ENCODE measurements around the gene PCSK6. TPM values are rescaled to one million over a fixed set of nuclear protein-coding genes. Genes with fewer than 3 reads are reported as not detected.
A peak's percentile ranks its signal among the peaks of the same experiment; 100 is the strongest.

Gene PCSK6
- total RNA-seq, 1 donor from 2014 or later = 5.4 TPM

GRCh38 chr15:101531170-101531569 lies 41.7 kb upstream of the PCSK6 start:
- Mint-ChIP-seq H3K4me1 (peaks cover 13% of the 10 kb centered on the region), H3K36me3 (ENCODE audit: low read depth) (no peaks in the 10 kb centered on the region), H3K27ac (ENCODE audit: unreplicated experiment) (no peak overlapping the region), H3K4me3 (no peak overlapping the region), H3K27me3 (ENCODE audit: low read depth) (peaks cover 22% of the 10 kb centered on the region), H3K9me3 (no peaks in the 10 kb centered on the region)
- DNase-seq (ENCODE audit: low read depth, low spot score) = no peak
- TF ChIP-seq, protein P1, sequence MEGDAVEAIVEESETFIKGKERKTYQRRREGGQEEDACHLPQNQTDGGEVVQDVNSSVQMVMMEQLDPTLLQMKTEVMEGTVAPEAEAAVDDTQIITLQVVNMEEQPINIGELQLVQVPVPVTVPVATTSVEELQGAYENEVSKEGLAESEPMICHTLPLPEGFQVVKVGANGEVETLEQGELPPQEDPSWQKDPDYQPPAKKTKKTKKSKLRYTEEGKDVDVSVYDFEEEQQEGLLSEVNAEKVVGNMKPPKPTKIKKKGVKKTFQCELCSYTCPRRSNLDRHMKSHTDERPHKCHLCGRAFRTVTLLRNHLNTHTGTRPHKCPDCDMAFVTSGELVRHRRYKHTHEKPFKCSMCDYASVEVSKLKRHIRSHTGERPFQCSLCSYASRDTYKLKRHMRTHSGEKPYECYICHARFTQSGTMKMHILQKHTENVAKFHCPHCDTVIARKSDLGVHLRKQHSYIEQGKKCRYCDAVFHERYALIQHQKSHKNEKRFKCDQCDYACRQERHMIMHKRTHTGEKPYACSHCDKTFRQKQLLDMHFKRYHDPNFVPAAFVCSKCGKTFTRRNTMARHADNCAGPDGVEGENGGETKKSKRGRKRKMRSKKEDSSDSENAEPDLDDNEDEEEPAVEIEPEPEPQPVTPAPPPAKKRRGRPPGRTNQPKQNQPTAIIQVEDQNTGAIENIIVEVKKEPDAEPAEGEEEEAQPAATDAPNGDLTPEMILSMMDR (conservative IDR thresholded peaks at IDR 0.05) = no peak

- no peak for DNase-seq (ENCODE audit: low read depth, low spot score)
- peaks cover 17% of the 10 kb centered on the region for H3K27me3 Mint-ChIP-seq (ENCODE audit: low read depth)
- no peak overlapping the region for H3K4me3 Mint-ChIP-seq
- TF ChIP-seq, protein P1 (conservative IDR thresholded peaks at IDR 0.05) = no peak
- H3K36me3 Mint-ChIP-seq (ENCODE audit: low read depth) = no peaks in the 10 kb centered on the region
- no peak overlapping the region for H3K27ac Mint-ChIP-seq (ENCODE audit: unreplicated experiment)
- no peaks in the 10 kb centered on the region for H3K9me3 Mint-ChIP-seq
- H3K4me1 Mint-ChIP-seq = peaks cover 11% of the 10 kb centered on the region
These were observed 40.9 kb upstream of the PCSK6 start for GRCh38 chr15:101530224-101530958.

- no peaks in the 10 kb centered on the region for H3K9me3 Mint-ChIP-seq
- no peak for DNase-seq (ENCODE audit: low read depth, low spot score)
- H3K27ac Mint-ChIP-seq (ENCODE audit: unreplicated experiment) = peak overlapping the region; percentile 35
- TF ChIP-seq, protein P1 (conservative IDR thresholded peaks at IDR 0.05) = no peak
- peaks cover 11% of the 10 kb centered on the region for H3K27me3 Mint-ChIP-seq (ENCODE audit: low read depth)
- no peak overlapping the region for H3K4me3 Mint-ChIP-seq
- H3K36me3 Mint-ChIP-seq (ENCODE audit: low read depth) = no peaks in the 10 kb centered on the region
- no peaks in the 10 kb centered on the region for H3K4me1 Mint-ChIP-seq
These were observed 39.4 kb upstream of the PCSK6 start for GRCh38 chr15:101528917-101529299.

- Mint-ChIP-seq H3K27me3 (ENCODE audit: low read depth) (peaks cover 11% of the 10 kb centered on the region), H3K9me3 (no peaks in the 10 kb centered on the region), H3K36me3 (ENCODE audit: low read depth) (no peaks in the 10 kb centered on the region), H3K4me3 (no peak overlapping the region), H3K4me1 (no peaks in the 10 kb centered on the region), H3K27ac (ENCODE audit: unreplicated experiment) (no peak overlapping the region)
- no peak for DNase-seq (ENCODE audit: low read depth, low spot score)
- TF ChIP-seq, protein P1 (conservative IDR thresholded peaks at IDR 0.05) = no peak
These were observed 38.8 kb upstream of the PCSK6 start for GRCh38 chr15:101528108-101528916.

- no peak overlapping the region for H3K4me3 Mint-ChIP-seq
- H3K9me3 Mint-ChIP-seq = no peaks in the 10 kb centered on the region
- no peak for DNase-seq (ENCODE audit: low read depth, low spot score)
- H3K27me3 Mint-ChIP-seq (ENCODE audit: low read depth) = peaks cover 4% of the 10 kb centered on the region
- TF ChIP-seq, protein P1 (conservative IDR thresholded peaks at IDR 0.05) = no peak
- no peak overlapping the region for H3K27ac Mint-ChIP-seq (ENCODE audit: unreplicated experiment)
- no peaks in the 10 kb centered on the region for H3K4me1 Mint-ChIP-seq
- no peaks in the 10 kb centered on the region for H3K36me3 Mint-ChIP-seq (ENCODE audit: low read depth)
These were observed 37.4 kb upstream of the PCSK6 start for GRCh38 chr15:101526890-101527289.
